HEK293 (cell line): ENCODE data around the gene FRMD4A.

Experiments
- CTCF ChIA-PET: fragments of 350-600 bp; formaldehyde crosslinking; extraction: SDS; loops from one replicate; lab custom pipeline; 2021; ENCODE audit warnings: antibody characterized with exemption; lab: Yijun Ruan, JAX
- POLR2A ChIA-PET: fragments of 300-600 bp; formaldehyde crosslinking; extraction: SDS; loops from one replicate; lab custom pipeline; 2020; ENCODE audit warnings: antibody characterized with exemption, inconsistent platforms; lab: Yijun Ruan, JAX
- H3K27ac ChIP-seq: fragments of 200-500 bp; sonication (Bioruptor generic); 2 replicates; pipeline ENCODE4 v1.5.1; 2014; ENCODE audit warnings: low read depth, low read length, control low read depth, inconsistent platforms; ENCODE audit errors: extremely low read depth
- H3K36me3 ChIP-seq, 2 experiments: fragments of 200-500 bp in 1 of 2; sonication (Bioruptor generic) in 1 of 2; 1 replicate in 1 of 2; 2 replicates in 1 of 2; pipeline ENCODE4 v1.5.1; 2014 to 2017; ENCODE audit warnings: inconsistent platforms in 2 of 2, low read length in 2 of 2; ENCODE audit not compliant: control insufficient read depth in 2 of 2, insufficient read depth in 1 of 2
- H3K4me1 ChIP-seq: fragments of 200-500 bp; sonication (Bioruptor generic); 2 replicates; pipeline ENCODE4 v1.5.1; 2014; ENCODE audit warnings: mild to moderate bottlenecking, low read length, inconsistent platforms; ENCODE audit not compliant: control insufficient read depth, insufficient read depth
- H3K4me3 ChIP-seq: 2 replicates; pipeline ENCODE4 v1.5.1; 2011; ENCODE audit warnings: low read depth, mild to moderate bottlenecking, control low read depth, low read length, moderate library complexity
- H3K9me3 ChIP-seq: fragments of 200-500 bp; sonication (Bioruptor generic); 2 replicates; pipeline ENCODE4 v1.5.1; 2014; ENCODE audit warnings: low read depth, low read length, inconsistent platforms; ENCODE audit not compliant: control insufficient read depth, insufficient read depth
- AEBP2 ChIP-seq: fragments of 450-650 bp; formaldehyde crosslinking; IDR thresholded peaks from 2 replicates; pipeline ENCODE4 v1.5.1; 2016; ENCODE audit warnings: missing biosample characterization, missing genetic modification characterization, borderline replicate concordance
- CTCF ChIP-seq: fragments of 450-650 bp; formaldehyde crosslinking; IDR thresholded peaks from 2 replicates; pipeline ENCODE4 v1.5.1; 2016; ENCODE audit warnings: missing biosample characterization, missing genetic modification characterization
- HIC1 ChIP-seq: fragments of 450-650 bp; formaldehyde crosslinking; IDR thresholded peaks from 2 replicates; pipeline ENCODE4 v1.5.1; 2016; ENCODE audit warnings: missing biosample characterization, missing genetic modification characterization
- WT1 ChIP-seq: fragments of 450-650 bp; formaldehyde crosslinking; IDR thresholded peaks from 2 replicates; pipeline ENCODE4 v1.5.1; 2016; ENCODE audit warnings: missing biosample characterization, missing genetic modification characterization
- YY2 ChIP-seq: fragments of 450-650 bp; formaldehyde crosslinking; IDR thresholded peaks from 2 replicates; pipeline ENCODE4 v1.5.1; 2016; ENCODE audit warnings: missing biosample characterization, missing genetic modification characterization
- ZBTB17 ChIP-seq: fragments of 450-650 bp; formaldehyde crosslinking; IDR thresholded peaks from 2 replicates; pipeline ENCODE4 v1.5.1; 2016; ENCODE audit warnings: missing biosample characterization, missing genetic modification characterization
- ZIC2 ChIP-seq: fragments of 450-650 bp; formaldehyde crosslinking; IDR thresholded peaks from 2 replicates; pipeline ENCODE4 v1.5.1; 2016; ENCODE audit warnings: missing biosample characterization, missing genetic modification characterization
- ZNF10 ChIP-seq: fragments of 450-650 bp; formaldehyde crosslinking; IDR thresholded peaks from 2 replicates; pipeline ENCODE4 v1.5.1; 2017; ENCODE audit warnings: missing biosample characterization, missing genetic modification characterization
- ZNF133 ChIP-seq: fragments of 450-650 bp; formaldehyde crosslinking; IDR thresholded peaks from 2 replicates; pipeline ENCODE4 v1.5.1; 2016; ENCODE audit warnings: missing biosample characterization, missing genetic modification characterization
- ZNF223 ChIP-seq: fragments of 450-650 bp; formaldehyde crosslinking; IDR thresholded peaks from 2 replicates; pipeline ENCODE4 v1.5.1; 2016; ENCODE audit warnings: missing biosample characterization, missing genetic modification characterization
- ZNF311 ChIP-seq: fragments of 450-650 bp; formaldehyde crosslinking; IDR thresholded peaks from 2 replicates; pipeline ENCODE4 v1.5.1; 2017; ENCODE audit warnings: missing biosample characterization, missing genetic modification characterization, borderline replicate concordance
- ZNF362 ChIP-seq: fragments of 450-650 bp; formaldehyde crosslinking; IDR thresholded peaks from 2 replicates; pipeline ENCODE4 v1.5.1; 2016; ENCODE audit warnings: missing biosample characterization, missing genetic modification characterization
- ZNF548 ChIP-seq: fragments of 450-650 bp; formaldehyde crosslinking; IDR thresholded peaks from 2 replicates; pipeline ENCODE4 v1.5.1; 2016; ENCODE audit warnings: missing biosample characterization, missing genetic modification characterization
- ZNF560 ChIP-seq: fragments of 450-650 bp; formaldehyde crosslinking; IDR thresholded peaks from 2 replicates; pipeline ENCODE4 v1.5.1; 2017; ENCODE audit warnings: missing biosample characterization, missing genetic modification characterization, borderline replicate concordance
- ZNF629 ChIP-seq: fragments of 450-650 bp; formaldehyde crosslinking; IDR thresholded peaks from 2 replicates; pipeline ENCODE4 v1.5.1; 2017; ENCODE audit warnings: missing biosample characterization, missing genetic modification characterization
- ZNF664 ChIP-seq: fragments of 450-650 bp; formaldehyde crosslinking; IDR thresholded peaks from 2 replicates; pipeline ENCODE4 v1.5.1; 2016; ENCODE audit warnings: missing biosample characterization, missing genetic modification characterization

FRMD4A gene

GRCh38 chr10:14153570-14154055, 177.1 kb downstream of the FRMD4A start:
- no peak overlapping the region for H3K27ac ChIP-seq
- ChIA-PET POLR2A (no interaction called here), CTCF (interaction anchor here (0.7 kb wide), 1 partner anchor 230 kb away, joined by 3 read pairs; no protein-coding TSS in a partner anchor)
- no peak overlapping the region for H3K4me3 ChIP-seq
- no peaks in the 10 kb centered on the region for H3K4me1 ChIP-seq
- TF ChIP-seq ZNF664 (tag by site-specific recombination) (no peak), ZBTB17 (tag by site-specific recombination) (peak; percentile 53; the same call in 1 of the 2 replicates)
- H3K36me3 ChIP-seq, result no peaks in the 10 kb centered on the region
- no peaks in the 10 kb centered on the region for H3K9me3 ChIP-seq

GRCh38 chr10:14151571-14151970, 179.2 kb downstream of the FRMD4A start:
- H3K36me3 ChIP-seq, result no peaks in the 10 kb centered on the region
- POLR2A ChIA-PET, result no interaction called here
- H3K27ac ChIP-seq, result no peak overlapping the region
- no peak for TF ChIP-seq CTCF
- TF ChIP-seq ZNF548 (tag by site-specific recombination), result no peak
- no peak for TF ChIP-seq ZNF560 (tag by site-specific recombination)
- TF ChIP-seq ZNF629 (tag by site-specific recombination), result no peak
- no peak for TF ChIP-seq ZNF362 (tag by site-specific recombination)
- CTCF ChIA-PET, result no interaction called here
- H3K4me1 ChIP-seq, result no peaks in the 10 kb centered on the region
- no peak overlapping the region for H3K4me3 ChIP-seq
- no peaks in the 10 kb centered on the region for H3K9me3 ChIP-seq

GRCh38 chr10:14150526-14150925, 180.2 kb downstream of the FRMD4A start:
- H3K4me3 ChIP-seq, result no peak overlapping the region
- no peaks in the 10 kb centered on the region for H3K4me1 ChIP-seq
- no peaks in the 10 kb centered on the region for H3K9me3 ChIP-seq
- H3K36me3 ChIP-seq, result no peaks in the 10 kb centered on the region
- no peak for TF ChIP-seq YY2
- no peak for TF ChIP-seq ZNF311
- TF ChIP-seq AEBP2, result no peak
- no peak for TF ChIP-seq WT1 (tag by site-specific recombination)
- no peak for TF ChIP-seq ZIC2 (tag by site-specific recombination)
- CTCF ChIA-PET, result no interaction called here
- POLR2A ChIA-PET, result no interaction called here
- no peak overlapping the region for H3K27ac ChIP-seq

GRCh38 chr10:14146501-14146900, 184.2 kb downstream of the FRMD4A start:
- ChIA-PET CTCF (no interaction called here), POLR2A (no interaction called here)
- no peaks in the 10 kb centered on the region for H3K36me3 ChIP-seq
- H3K4me1 ChIP-seq, result no peaks in the 10 kb centered on the region
- TF ChIP-seq HIC1 (tag by site-specific recombination) (no peak), ZNF133 (tag by site-specific recombination) (no peak), ZNF10 (tag by site-specific recombination) (no peak), ZNF223 (tag by site-specific recombination) (no peak)
- H3K27ac ChIP-seq, result no peak overlapping the region
- H3K4me3 ChIP-seq, result no peak overlapping the region
- no peaks in the 10 kb centered on the region for H3K9me3 ChIP-seq
